Skeletal muscle tissue (tissue), 4 donors: ENCODE results near the gene MINDY3. TPM values are rescaled to one million over a fixed set of nuclear protein-coding genes. Genes with fewer than 3 reads are reported as not detected.

Experiments
- H3K27ac ChIP-seq: one replicate; pipeline ENCODE4 v1.7.0; 2013; ENCODE audit warnings: mild to moderate bottlenecking, low read depth, low read length, inconsistent platforms
- H3K27me3 ChIP-seq, 3 donors: one replicate each; pipeline ENCODE4 v1.7.0; 2013; ENCODE audit warnings: low read length in 3 of 3; ENCODE audit not compliant: control insufficient read depth in 3 of 3, insufficient read depth in 3 of 3
- H3K36me3 ChIP-seq, 3 donors: one replicate each; pipeline ENCODE4 v1.7.0; 2013; ENCODE audit warnings: low read length in 3 of 3; ENCODE audit not compliant: control insufficient read depth in 3 of 3, insufficient read depth in 3 of 3
- H3K4me1 ChIP-seq, 3 donors: one replicate each; pipeline ENCODE4 v1.7.0; 2013; ENCODE audit warnings: low read length in 3 of 3, mild to moderate bottlenecking in 3 of 3; ENCODE audit not compliant: control insufficient read depth in 3 of 3, insufficient read depth in 3 of 3
- H3K4me3 ChIP-seq, 3 donors: one replicate each; pipeline ENCODE4 v1.7.0; 2013; ENCODE audit warnings: low read length in 3 of 3
- H3K9ac ChIP-seq, 3 donors: one replicate each; pipeline ENCODE4 v1.7.0; 2013; ENCODE audit warnings: low read length in 3 of 3, mild to moderate bottlenecking in 3 of 3, moderate library complexity in 2 of 3, low read depth in 1 of 3
- H3K9me3 ChIP-seq, 3 donors: one replicate each; pipeline ENCODE4 v1.7.0; 2013; ENCODE audit warnings: low read length in 3 of 3; ENCODE audit not compliant: control insufficient read depth in 3 of 3
- total RNA-seq: library from RNA; depleted of rRNA; stranded (reverse); fragments of >200 nt; gene quantifications from one replicate; pipeline ENCODE4 v1.2.3, GENCODE V29; 2014
- donor health status: Osteomylitis.

The MINDY3 gene
- total RNA-seq, 1 donor from 2014 or later, result 71.5 TPM

DNA sequence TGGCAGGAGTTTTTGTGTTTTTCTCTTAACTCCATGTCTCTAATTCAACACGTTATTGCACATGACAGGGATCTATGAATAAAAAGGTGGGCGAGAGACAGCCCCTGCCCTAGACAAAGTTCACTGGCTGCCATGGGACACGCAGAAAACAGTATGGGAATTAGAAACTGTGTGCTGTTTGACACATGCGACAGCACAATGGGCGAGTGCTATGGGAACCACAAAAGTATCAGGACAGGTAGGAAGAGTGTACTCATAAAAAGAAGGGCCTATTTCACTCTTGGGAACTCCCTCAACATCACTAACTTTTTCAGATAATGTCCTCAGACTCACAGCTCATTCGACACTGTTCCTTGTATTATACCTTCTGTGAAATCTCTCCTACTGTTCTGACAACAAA lies 45.7 kb downstream of the MINDY3 start:
- Histone ChIP-seq H3K36me3 (peaks cover 0 to 4% (median 0%) of the 10 kb centered on the region in 3 donors), H3K27me3 (no peaks in the 10 kb centered on the region), H3K4me1 (peaks cover 8 to 11% (median 9%) of the 10 kb centered on the region in 3 donors), H3K9ac (no peak overlapping the region), H3K27ac (no peak overlapping the region), H3K9me3 (no peaks in the 10 kb centered on the region), H3K4me3 (no peak overlapping the region)

DNA sequence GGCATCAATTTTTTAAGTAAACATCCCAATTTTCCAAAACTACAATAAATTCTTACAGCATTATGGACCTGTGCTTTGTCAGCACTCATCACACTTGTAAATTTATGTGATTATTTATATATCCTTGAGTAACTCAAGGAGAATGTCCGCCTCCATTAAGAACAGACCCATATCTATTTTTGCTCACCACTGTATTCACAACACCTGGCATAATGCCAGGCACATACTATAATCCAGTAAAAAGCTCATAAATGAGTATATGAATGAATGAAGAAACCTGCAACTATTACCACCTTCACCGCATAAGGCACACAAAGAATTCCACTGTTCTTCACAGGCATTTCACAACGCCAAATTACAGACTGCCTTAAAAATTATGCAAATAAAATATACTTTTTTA lies 46.9 kb downstream of the MINDY3 start:
- Histone ChIP-seq H3K9ac (no peak overlapping the region), H3K4me1 (peaks cover 9 to 14% (median 10%) of the 10 kb centered on the region in 3 donors), H3K4me3 (no peak overlapping the region), H3K27me3 (no peaks in the 10 kb centered on the region), H3K27ac (no peak overlapping the region), H3K36me3 (peaks cover 0 to 4% (median 0%) of the 10 kb centered on the region in 3 donors), H3K9me3 (no peaks in the 10 kb centered on the region)

DNA sequence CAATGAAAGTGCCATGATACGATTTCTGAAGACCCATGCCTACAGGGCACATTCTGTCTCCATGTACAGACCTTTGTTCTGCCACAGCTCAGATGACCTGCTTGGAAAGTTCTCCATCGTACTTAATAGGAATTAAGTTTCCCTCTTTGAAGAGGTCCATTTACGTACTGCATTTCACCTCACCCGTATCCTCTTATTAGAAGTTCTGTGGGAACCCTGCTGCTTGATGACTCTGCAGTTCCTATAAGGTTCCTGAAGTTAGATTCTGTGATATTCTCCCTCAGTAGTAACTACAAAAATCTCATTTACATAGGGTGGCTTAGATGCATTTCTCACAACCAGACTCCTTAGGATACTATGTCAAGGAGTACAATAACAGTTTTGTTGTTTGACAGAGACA lies 50.9 kb downstream of the MINDY3 start:
- H3K9me3 ChIP-seq, result no peaks in the 10 kb centered on the region
- peaks cover 10 to 19% (median 12%) of the 10 kb centered on the region in 3 donors for H3K4me1 ChIP-seq
- no peak overlapping the region for H3K4me3 ChIP-seq
- no peak overlapping the region for H3K9ac ChIP-seq
- H3K36me3 ChIP-seq, result peaks cover 0 to 10% (median 0%) of the 10 kb centered on the region in 3 donors
- H3K27me3 ChIP-seq, result no peaks in the 10 kb centered on the region
- no peak overlapping the region for H3K27ac ChIP-seq

DNA sequence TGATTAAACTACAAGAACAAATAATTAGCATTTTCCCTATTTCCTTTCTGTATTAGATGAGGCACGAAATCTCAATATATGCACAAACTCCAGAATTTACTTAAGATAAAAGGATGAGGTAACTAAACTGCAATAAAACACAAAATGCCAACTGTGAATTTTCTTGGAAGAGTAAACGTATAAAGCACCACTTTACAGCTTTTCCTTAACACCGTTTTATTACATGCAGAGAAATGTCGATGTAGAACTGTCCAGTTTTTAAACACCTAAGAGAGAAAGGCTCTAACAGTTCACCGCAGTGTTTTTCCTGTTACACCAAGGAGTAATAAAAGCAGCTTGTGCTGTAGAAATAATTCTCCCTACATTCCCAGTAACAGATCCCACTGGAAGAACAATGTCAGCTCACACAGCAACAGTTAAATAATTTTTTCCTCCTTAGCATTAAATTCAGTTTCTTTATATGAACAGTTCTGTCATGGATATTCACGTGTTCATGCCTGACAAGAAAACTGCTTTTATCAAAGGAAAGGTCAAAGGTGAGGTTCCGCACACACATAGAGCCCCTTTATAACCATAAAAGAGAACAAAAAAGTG lies 52.0 kb downstream of the MINDY3 start:
- Histone ChIP-seq H3K27me3 (no peaks in the 10 kb centered on the region), H3K27ac (no peak overlapping the region), H3K36me3 (peaks cover 0 to 11% (median 0%) of the 10 kb centered on the region in 3 donors), H3K4me3 (no peak overlapping the region), H3K9ac (no peak overlapping the region), H3K4me1 (peaks cover 10 to 16% (median 10%) of the 10 kb centered on the region in 3 donors), H3K9me3 (no peaks in the 10 kb centered on the region)

DNA sequence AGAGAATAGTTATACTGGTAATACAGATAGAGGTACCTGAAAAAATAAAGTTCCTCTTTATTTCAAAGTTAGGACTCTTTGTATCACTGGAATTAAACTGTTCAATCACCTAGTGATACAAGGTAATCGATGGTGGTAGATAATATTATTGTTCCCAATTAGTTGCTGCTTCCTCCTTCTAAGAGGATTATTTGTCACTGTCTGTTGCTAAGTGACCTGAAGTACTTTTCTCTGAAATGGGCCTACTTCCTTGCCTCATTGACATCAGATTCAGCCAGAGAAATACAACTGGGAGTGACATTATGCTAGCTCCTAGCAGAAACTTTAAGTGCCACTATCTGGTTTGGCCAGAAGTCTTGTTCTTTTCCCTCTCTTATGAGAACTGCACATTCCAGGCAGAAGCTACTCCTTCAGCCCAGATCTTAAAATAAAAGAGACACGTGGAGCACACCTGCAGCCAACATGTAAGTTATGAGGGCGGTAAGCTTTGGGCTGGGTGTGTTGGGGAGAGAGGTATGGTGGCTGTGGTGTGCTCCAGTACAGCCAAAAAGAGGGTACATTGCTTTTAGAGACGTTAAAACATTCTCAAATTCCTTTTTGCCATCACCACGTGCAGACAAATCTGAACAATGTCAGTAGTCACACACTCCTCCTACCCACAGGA lies 54.8 kb downstream of the MINDY3 start:
- peaks cover 3 to 9% (median 3%) of the 10 kb centered on the region in 3 donors for H3K4me1 ChIP-seq
- no peak overlapping the region for H3K4me3 ChIP-seq
- no peak overlapping the region for H3K27ac ChIP-seq
- no peak overlapping the region for H3K9ac ChIP-seq
- no peaks in the 10 kb centered on the region for H3K9me3 ChIP-seq
- H3K27me3 ChIP-seq, result no peaks in the 10 kb centered on the region
- peaks cover 0 to 11% (median 1%) of the 10 kb centered on the region in 3 donors for H3K36me3 ChIP-seq

DNA sequence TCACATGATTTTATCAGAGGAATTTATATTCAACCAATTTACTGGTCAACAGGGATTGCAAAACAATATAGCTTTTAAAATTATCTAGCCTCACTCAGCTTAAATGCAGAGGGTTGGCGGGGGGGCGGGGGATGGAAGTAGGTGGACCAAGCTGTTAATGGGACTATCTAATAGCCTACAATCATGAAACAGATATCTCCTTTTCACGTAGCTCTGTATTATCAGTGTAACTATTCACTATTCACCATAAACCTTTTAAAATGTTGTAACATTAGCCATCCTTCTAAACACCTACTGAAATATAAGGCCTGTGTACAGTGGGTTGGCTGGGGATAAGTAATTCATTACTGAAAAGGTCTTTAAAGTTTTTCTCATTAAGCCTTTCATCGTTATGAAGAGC lies 56.2 kb downstream of the MINDY3 start:
- Histone ChIP-seq H3K36me3 (peaks cover 0 to 11% (median 4%) of the 10 kb centered on the region in 3 donors), H3K27ac (no peak overlapping the region), H3K4me1 (peaks cover 0 to 4% (median 3%) of the 10 kb centered on the region in 3 donors), H3K9ac (no peak overlapping the region), H3K9me3 (no peaks in the 10 kb centered on the region), H3K4me3 (no peak overlapping the region), H3K27me3 (no peaks in the 10 kb centered on the region)

DNA sequence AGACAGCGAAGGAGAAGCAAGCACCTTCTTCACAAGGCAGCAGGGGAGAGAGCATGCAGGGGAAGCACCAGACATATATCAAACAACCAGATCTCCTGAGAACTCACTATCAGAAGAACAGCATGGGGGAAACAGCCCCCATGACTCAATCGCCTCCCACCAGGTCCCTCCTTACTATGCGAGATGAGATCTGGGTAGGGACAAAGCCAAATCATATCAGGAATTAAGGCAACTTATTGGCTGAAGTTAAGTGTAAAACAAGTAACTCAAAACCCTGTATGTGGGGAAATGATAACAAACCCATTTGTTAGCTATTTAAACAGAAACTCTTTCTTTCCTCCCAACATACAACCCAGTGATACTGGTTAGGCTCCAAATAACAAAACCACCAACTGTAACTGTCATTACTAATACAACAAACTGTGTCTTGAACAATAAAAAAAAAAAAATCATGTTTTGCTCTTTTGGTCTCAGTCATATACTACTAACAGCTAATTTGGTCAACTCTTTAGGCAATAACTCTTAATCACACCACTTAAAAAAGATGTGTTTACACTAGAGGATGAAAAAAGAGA lies 57.8 kb downstream of the MINDY3 start:
- H3K4me3 ChIP-seq, result no peak overlapping the region
- H3K27ac ChIP-seq, result no peak overlapping the region
- no peaks in the 10 kb centered on the region for H3K27me3 ChIP-seq
- no peak overlapping the region for H3K9ac ChIP-seq
- H3K4me1 ChIP-seq, result peaks cover 0 to 4% (median 3%) of the 10 kb centered on the region in 3 donors
- peaks cover 0 to 11% (median 4%) of the 10 kb centered on the region in 3 donors for H3K36me3 ChIP-seq
- no peaks in the 10 kb centered on the region for H3K9me3 ChIP-seq

DNA sequence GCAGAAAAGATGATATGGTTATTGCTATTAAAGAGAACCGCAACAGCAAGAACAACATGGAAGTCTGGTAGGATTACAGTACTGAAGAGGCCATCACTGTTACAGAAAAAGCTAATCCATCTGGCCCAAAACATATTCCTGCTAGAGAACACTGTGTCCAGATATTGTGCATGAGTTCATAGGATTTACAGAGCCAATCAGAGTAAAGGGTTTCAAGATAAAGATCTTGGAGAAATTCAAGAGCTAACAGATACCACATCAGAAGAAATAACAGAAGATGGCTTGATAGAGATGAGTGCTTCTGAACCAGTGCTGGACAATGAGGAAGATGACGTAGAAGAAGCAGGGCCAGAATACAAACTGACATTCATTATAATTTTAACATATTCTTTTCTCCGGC lies 58.7 kb downstream of the MINDY3 start:
- H3K9me3 ChIP-seq, result no peaks in the 10 kb centered on the region
- no peak overlapping the region for H3K4me3 ChIP-seq
- H3K36me3 ChIP-seq, result peaks cover 0 to 8% (median 4%) of the 10 kb centered on the region in 3 donors
- H3K9ac ChIP-seq, result no peak overlapping the region
- peaks cover 0 to 4% (median 3%) of the 10 kb centered on the region in 3 donors for H3K4me1 ChIP-seq
- no peak overlapping the region for H3K27ac ChIP-seq
- no peaks in the 10 kb centered on the region for H3K27me3 ChIP-seq

DNA sequence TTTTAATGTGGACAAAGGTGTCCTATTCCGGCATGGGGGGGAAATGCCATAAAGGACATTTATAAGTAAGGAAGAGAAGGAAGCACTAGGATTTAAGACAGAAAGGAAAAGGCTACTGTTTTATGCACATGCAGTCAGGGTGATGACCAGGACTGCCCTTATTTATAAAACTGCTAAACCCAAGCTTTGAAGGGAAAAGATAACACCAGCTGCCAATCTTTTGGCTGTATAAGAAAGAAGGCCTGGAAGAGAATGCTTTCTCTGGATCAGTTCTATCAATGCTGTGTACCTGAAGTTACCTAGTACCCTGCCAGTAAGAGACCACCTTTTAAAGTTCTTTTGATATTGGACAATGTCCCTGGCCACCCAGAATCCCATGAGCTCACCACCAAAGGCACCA lies 59.2 kb downstream of the MINDY3 start:
- Histone ChIP-seq H3K36me3 (peaks cover 0 to 8% (median 4%) of the 10 kb centered on the region in 3 donors), H3K4me1 (peaks cover 0 to 4% (median 3%) of the 10 kb centered on the region in 3 donors), H3K27me3 (no peaks in the 10 kb centered on the region), H3K27ac (no peak overlapping the region), H3K9me3 (no peaks in the 10 kb centered on the region), H3K4me3 (no peak overlapping the region), H3K9ac (no peak overlapping the region)

DNA sequence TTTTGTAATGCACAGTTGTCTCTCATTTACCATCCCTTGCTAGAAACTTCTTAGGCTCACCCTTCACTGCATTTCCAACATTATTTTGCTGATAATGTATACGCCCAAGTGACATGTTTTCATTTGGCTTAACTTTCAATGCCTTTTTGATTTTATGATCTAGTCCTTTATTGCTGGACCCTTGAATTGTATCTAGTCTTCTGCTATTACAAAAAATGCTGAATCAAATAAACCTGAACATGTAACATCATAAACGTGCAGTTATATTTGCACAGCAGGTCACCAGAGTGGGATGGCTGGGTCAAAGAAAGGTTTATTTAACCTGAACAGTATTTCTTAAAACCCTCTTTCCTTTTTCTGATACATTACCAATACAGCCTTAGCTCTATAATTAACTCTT lies 63.0 kb downstream of the MINDY3 start:
- H3K36me3 ChIP-seq, result peaks cover 0 to 4% (median 0%) of the 10 kb centered on the region in 3 donors
- no peak overlapping the region for H3K4me3 ChIP-seq

More for the DNA sequence above, 63.0 kb downstream of the MINDY3 start:
- H3K27me3 ChIP-seq, result no peaks in the 10 kb centered on the region
- no peaks in the 10 kb centered on the region for H3K9me3 ChIP-seq
- no peak overlapping the region for H3K9ac ChIP-seq
- H3K27ac ChIP-seq, result no peak overlapping the region
- peaks cover 0 to 2% (median 0%) of the 10 kb centered on the region in 3 donors for H3K4me1 ChIP-seq
